HG02938 (cell line): ENCODE measurements around the gene IL22.

Experiments
- ATAC-seq: cut with Tn5 transposase; IDR thresholded peaks from one replicate; pipeline ENCODE4 v1.9.1; 2021; ENCODE audit warnings: mild to moderate bottlenecking, moderate library complexity; ENCODE audit not compliant: unreplicated experiment

The IL22 gene

DNA sequence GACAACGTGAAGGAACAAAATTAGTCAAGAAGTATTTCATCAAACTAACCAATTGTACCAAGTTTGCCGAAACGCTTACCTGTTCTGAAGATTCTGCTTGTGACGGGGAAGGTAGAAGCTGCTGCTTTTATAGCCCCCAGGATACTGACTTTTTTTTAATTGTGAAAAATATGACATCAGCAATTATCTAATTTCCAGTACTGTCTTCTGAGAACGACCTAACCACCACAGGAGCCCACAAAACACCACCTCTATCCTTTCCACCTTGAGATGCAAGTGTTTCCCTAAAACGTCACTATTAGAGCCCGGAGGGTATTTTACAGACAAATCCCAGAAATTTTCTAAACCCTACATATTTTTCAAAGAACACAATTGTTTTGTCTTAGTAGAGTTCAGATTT is at the start of gene IL22:
IL22 (minus strand) TSS at position 101 of the 400 bp plus-strand sequence. CDS start 156 bp downstream, outside the sequence.
- ATAC-seq, result no peak

GRCh38 chr12:68297929-68298328 is 44.5 kb upstream of the IL22 start:
- ATAC-seq, result no peak

DNA sequence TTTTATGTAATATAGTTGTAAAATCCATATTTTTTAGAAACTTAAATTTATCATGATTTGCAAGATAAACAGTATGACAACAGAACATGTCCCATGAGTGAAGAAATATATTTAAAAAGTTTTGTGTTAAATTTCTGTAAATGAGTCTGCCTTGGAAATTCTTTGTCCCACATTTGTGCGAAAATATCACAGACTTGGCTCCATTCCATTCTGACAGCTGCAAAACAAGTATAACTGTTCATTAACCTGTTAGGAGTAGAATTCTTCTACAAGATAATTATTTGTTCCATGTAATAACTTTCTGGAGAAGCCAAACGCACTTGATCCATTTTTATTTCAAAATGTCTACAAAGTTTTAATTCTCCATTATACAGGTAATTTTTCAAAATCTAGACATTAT is 40.8 kb upstream of the IL22 start:
- ATAC-seq, result no peak

DNA sequence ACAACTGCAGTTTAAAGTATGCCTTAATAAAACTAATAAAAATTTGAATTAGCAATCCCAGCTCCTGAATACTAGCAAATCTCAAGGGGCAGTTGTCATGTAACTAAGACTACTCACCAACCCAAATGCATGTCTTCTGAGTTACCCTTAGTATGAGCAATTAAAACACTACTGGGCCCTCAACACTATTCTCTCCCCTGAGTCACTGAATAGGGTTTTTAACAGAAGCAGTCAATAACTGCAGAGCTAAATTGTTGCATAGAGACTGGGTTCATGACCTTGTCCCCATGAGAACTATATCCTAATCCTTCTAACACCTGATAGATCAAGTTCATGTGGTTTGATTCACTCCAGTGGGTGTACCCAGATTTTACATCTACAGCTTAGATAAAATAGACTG is 39.9 kb upstream of the IL22 start:
- ATAC-seq, result no peak

DNA sequence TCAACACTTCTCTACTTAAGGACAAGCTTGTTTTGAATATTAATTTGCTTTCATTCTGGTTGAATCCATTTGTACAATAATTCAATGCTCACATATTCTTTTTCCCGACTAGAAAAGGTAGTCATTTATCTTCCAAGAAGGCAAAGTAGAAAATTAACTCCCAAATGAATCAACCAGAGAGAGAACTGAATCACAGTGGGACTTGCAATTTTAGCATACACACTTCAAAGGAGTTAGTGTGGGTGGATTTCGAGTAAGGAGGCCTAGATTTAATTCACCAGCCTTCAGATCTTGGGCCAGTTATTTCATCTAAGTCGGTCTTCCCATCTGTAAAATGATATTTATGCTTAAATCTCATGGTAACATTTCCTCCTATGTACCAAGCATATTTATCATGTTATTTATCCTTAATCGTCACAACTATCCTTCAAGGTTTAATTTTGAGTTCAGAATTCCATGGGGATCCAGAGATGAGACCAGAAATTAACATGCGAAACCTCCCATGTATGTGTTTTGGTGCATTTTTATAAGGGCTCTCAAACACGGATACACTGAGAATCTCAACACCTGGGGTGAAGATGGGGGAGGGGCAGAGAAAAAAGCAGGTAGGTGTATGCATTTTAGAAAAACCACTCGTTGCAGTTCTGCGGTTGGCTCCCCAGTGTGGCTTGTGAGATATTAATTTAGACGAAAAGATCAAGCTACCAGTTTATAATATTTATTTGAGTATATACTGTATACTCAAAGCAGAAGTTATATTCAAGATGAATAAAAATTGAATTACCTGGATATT is 38.9 kb upstream of the IL22 start:
- ATAC-seq, result no peak

GRCh38 chr12:68291396-68292036 is 38.1 kb upstream of the IL22 start:
- ATAC-seq, result no peak

GRCh38 chr12:68290126-68290525 is 36.7 kb upstream of the IL22 start:
- peak; percentile 100 for ATAC-seq

DNA sequence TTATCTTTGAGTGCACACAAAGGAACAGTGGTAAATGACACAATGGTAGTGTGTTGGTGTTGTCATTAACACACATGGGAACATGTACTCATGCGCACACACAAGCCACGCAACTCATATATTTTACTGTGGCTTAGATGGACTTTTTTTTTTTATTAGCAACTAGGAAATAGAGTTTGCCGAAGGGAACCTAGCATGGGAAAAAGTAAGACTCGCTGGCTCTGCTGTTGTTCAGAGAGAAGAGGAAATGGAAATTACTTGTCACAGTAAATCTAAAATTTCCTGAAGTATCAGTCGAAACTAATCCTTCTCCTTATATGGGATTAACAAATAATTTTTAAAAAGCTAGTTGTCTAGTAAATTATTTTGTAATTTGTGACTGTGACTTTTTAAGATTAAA is 33.7 kb upstream of the IL22 start:
- ATAC-seq, result no peak

DNA sequence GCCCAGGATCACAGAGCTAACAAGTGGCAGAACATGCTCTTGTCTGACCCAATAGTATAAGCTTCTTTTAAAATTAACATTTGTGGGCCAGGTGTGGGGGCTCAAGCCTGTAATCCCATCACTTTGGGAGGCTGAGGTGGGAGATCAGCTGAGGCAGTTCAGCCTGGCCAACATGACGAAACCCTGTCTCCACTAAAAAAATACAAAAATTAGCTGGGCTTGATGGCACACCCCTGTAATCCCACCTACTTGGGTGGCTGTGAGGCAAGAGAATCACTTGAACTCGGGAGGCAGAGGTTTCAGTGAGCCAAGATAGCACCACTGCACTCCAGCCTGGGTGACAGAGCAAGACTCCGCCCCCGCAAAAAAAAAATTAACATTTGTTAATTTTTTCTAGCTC is 33.0 kb upstream of the IL22 start:
- no peak for ATAC-seq

DNA sequence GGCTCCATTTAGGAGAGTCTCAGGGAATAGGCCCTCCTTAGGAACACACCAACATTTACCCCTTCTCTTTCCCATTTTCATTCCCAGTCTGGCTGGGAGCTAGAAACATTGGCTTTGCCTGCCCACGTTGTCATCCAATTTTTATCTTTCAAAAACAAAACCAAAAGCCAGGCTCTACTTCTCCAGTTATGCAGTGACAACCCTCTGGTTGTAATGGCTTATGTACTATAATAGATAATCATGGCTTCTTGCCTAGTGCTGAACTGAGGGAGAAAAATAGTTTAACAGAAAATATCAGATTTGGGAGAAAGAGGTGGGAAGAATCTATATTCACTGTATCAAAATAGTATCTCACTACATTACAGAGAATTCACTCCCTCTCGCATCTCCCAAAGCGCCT is 32.1 kb upstream of the IL22 start:
- no peak for ATAC-seq

DNA sequence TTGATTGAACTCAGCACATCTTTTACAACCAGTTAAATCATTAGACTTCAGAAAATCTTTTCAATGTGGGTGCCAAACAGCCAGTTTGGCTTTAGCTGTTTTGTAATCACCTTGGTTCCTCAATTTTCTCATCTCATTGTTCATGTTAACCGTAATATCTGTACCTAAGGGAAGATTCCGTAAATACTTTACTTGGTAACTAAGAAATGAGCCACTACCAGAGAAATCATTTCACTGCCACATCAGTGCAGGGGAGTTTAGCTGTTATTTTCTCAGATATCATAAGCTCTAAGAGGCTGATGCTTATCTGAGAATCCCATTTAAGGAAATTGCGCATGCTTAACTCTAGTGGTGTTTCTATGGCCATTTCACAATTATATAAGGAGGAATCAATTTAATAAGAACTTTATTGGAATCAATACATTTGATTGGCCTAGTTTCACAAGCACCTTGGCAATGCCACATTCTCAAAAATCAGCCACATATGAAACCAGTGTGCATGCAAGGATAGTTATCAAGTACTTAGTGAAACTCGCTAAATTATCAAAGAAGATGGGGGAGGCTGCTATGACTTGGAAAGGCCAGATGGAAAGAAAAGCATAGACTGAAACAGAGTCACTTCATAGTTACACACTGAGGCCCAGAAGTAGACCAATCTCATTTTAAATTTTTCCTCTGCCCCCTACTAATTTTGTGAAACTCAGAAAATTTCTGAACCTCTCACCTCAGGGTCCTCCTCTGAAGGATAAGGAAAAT is 28.1 kb upstream of the IL22 start:
- ATAC-seq, result no peak

DNA sequence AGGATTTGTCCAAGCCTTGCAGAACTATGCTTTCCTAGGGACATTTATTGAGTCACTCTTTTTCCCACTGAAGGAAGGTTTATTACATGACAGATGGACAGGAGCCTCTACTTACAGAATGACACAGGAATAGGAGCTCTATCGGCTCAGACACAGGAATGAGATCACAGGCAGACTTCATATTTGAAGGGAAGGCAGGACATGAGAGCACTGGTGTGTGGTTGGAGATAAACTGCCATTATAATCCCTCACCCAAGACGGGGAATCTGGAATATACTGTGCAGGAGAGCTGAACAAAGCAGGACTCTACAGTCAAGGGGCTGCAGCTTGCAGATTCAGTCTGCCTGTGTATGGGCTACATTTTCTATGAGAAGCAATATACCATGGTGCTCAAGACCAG is 26.8 kb upstream of the IL22 start:
- ATAC-seq, result no peak

DNA sequence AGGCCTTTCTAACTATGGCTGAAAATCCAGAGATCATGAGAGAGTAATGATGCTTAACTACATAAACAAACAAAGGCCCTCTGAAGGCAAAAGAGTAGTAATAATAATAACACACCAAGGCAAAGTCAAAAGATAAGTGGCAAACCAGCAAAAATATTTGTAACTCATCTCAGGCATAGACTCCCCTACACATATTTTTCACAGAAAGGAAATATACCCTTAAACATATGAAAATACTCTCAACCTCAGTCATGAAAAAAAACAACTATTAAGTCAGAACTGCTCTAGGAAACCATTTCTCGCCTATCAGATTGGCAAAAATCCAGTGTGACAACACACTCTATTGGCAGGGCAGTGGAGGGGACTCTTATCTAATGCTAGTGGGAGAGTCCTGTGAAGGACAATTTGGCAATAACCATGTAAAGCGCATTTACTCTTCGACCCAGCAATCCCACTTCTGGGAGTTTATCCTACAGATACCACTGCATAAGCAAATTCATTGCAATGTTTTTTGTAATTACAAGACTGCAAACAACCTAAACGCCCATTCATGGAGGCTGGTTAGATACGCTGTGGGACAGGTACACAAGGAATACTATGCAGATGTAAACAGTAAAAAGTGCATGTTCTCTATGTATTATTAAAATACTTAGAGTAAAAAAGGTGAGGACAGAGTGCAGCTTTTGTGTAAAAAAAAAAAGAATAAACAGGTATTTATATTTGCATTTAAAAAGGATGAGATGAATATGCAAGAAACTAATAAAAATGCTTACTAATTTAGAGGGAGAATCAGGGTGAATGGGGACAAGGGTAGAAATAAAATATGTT is 26.0 kb upstream of the IL22 start:
- no peak for ATAC-seq

GRCh38 chr12:68276402-68276930 is 23.1 kb upstream of the IL22 start:
- no peak for ATAC-seq

GRCh38 chr12:68272732-68273131 is 19.3 kb upstream of the IL22 start:
- ATAC-seq, result no peak

DNA sequence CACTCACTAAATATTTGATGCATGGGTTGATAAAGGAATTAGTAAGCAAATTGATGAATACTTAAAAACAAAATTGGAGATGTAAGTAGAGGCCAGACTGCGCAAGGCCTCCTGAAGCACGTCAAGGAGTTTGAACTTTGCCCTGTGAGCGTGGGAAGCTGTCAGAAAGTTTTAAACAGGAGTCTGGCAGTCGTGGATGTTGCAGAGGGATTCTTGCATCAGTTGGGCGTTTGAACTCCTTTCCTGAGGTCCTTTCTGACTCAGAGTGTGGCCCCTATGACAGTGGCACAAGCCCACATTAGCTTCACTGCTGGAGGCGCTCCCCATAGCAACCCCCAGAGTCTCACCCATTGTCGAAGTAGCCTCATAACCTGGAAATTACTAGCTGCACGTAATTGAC is 17.9 kb upstream of the IL22 start:
- no peak for ATAC-seq

- ATAC-seq, result no peak
Observed at GRCh38 chr12:68270358-68270757, 17.0 kb upstream of the IL22 start.

- no peak for ATAC-seq
Observed at GRCh38 chr12:68269779-68270178, 16.4 kb upstream of the IL22 start.

- no peak for ATAC-seq
Observed at GRCh38 chr12:68268967-68269366, 15.6 kb upstream of the IL22 start.

DNA sequence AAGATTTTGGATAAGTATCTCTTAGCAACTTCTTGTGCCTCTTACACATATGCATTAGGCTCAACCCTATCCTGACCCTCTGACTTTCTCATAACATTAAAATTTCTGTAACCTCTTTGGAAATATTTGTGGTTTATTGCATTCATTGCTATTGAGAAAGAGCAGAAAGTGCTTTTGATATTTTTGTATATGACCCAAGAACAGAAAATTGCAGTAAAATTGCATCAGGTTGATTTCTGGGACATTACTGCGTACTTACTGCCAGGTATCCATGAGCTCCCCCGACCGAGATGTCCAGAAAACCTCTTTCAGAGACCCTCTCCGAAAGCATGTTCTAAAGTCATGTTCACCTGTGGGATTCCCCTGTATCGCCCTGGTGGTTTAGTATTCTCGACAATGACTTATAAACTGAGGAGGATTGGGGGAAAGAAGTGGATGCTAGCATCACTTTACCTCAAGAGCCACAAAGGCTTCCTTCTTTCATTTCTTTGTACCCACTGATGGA is 14.5 kb upstream of the IL22 start:
- no peak for ATAC-seq

- no peak for ATAC-seq
Observed at GRCh38 chr12:68264857-68265256, 11.5 kb upstream of the IL22 start.
